ENCODE measurements around the gene GGTLC1. TPM values are rescaled to one million over a fixed set of nuclear protein-coding genes. Genes with fewer than 3 reads are reported as not detected.
A peak's percentile ranks its signal among the peaks of the same experiment; 100 is the strongest.

Gene GGTLC1
- not detected for total RNA-seq
- under 1 TPM in 1 of 8 donors, not detected in 7; 0.17 TPM for polyA plus RNA-seq (ENCODE audit: insufficient read depth in 1 of 8, insufficient read length in 8 of 8, low replicate concordance in 1 of 8)
- long read RNA-seq, donor 1, result 0 reads
- long read RNA-seq, donor 2, result 0 reads
- long read RNA-seq, donor 3, result 0 reads
- long read RNA-seq, donor 4, result 0 reads
- long read RNA-seq, donor 5, result 0 reads
- long read RNA-seq, donor 6, result 0 reads
- long read RNA-seq, donor 7, result 0 reads
- long read RNA-seq, donor 8, result 0 reads
- long read RNA-seq, donor 9, result 0 reads
- long read RNA-seq, donor 10, result 0 reads
- long read RNA-seq, donor 11, result 0 reads

GRCh38 chr20:23988561-23988960 lies at the start of gene GGTLC1:
Gene GGTLC1 (minus strand): TSS chr20:23988779. CDS start chr20:23986611, 2,168 bp downstream.
- Histone ChIP-seq H3K27me3 (ENCODE audit: control insufficient read depth, insufficient read depth, low read length) (no peaks in the 10 kb centered on the region), H3K9me3 (replicated peaks; ENCODE audit: control insufficient read depth, low read depth, low read length) (no peaks in the 10 kb centered on the region), H3K4me3 (ENCODE audit: low read length) (no peak within 1 kb of the TSS), H3K27ac (ENCODE audit: low read length) (no peak within 1 kb of the TSS), H3K36me3 (ENCODE audit: control insufficient read depth, insufficient read depth, low read length) (no peaks in the 10 kb centered on the region), H3K4me1 (ENCODE audit: control insufficient read depth, insufficient read depth, low read length) (no peaks in the 10 kb centered on the region)
- no peak for DNase-seq
- WGBS (ENCODE audit: insufficient coverage), result 90% methylated on average over 22 of the region's 26 CpGs

GRCh38 chr20:24034820-24035219 lies 46.2 kb upstream of the GGTLC1 start:
- H3K9me3 ChIP-seq (replicated peaks; ENCODE audit: control insufficient read depth, low read depth, low read length), result no peaks in the 10 kb centered on the region
- 25% methylated on average over 1 of the region's 2 CpGs for WGBS (ENCODE audit: insufficient coverage)

GRCh38 chr20:24033565-24033964 lies 45.0 kb upstream of the GGTLC1 start:
- H3K36me3 ChIP-seq (ENCODE audit: control insufficient read depth, insufficient read depth, low read length), result no peaks in the 10 kb centered on the region
- no CpG with 5 or more reads among the region's 3 CpGs for WGBS (ENCODE audit: insufficient coverage)
- no peak for DNase-seq
- H3K4me1 ChIP-seq (ENCODE audit: control insufficient read depth, insufficient read depth, low read length), result no peaks in the 10 kb centered on the region
- peaks cover 2% of the 10 kb centered on the region for H3K27me3 ChIP-seq (ENCODE audit: control insufficient read depth, insufficient read depth, low read length)
- no peaks in the 10 kb centered on the region for H3K9me3 ChIP-seq (replicated peaks; ENCODE audit: control insufficient read depth, low read depth, low read length)
- no peak overlapping the region for H3K27ac ChIP-seq (ENCODE audit: low read length)
- no peak overlapping the region for H3K4me3 ChIP-seq (ENCODE audit: low read length)

More at GRCh38 chr20:24034820-24035219, 46.2 kb upstream of the GGTLC1 start:
- Histone ChIP-seq H3K27ac (ENCODE audit: low read length) (no peak overlapping the region), H3K36me3 (ENCODE audit: control insufficient read depth, insufficient read depth, low read length) (no peaks in the 10 kb centered on the region), H3K4me3 (ENCODE audit: low read length) (no peak overlapping the region), H3K27me3 (ENCODE audit: control insufficient read depth, insufficient read depth, low read length) (peaks cover 2% of the 10 kb centered on the region), H3K4me1 (ENCODE audit: control insufficient read depth, insufficient read depth, low read length) (no peaks in the 10 kb centered on the region)
- no peak for DNase-seq

- no peaks in the 10 kb centered on the region for H3K9me3 ChIP-seq (replicated peaks; ENCODE audit: control insufficient read depth, low read depth, low read length)
Observed at GRCh38 chr20:24033151-24033550, 44.6 kb upstream of the GGTLC1 start.

GRCh38 chr20:24032400-24032898 lies 43.9 kb upstream of the GGTLC1 start:
- WGBS (ENCODE audit: insufficient coverage), result no CpG with 5 or more reads among the region's 5 CpGs
- H3K9me3 ChIP-seq (replicated peaks; ENCODE audit: control insufficient read depth, low read depth, low read length), result no peaks in the 10 kb centered on the region
- H3K4me1 ChIP-seq (ENCODE audit: control insufficient read depth, insufficient read depth, low read length), result no peaks in the 10 kb centered on the region
- no peaks in the 10 kb centered on the region for H3K27me3 ChIP-seq (ENCODE audit: control insufficient read depth, insufficient read depth, low read length)
- DNase-seq, result no peak
- no peak overlapping the region for H3K4me3 ChIP-seq (ENCODE audit: low read length)
- H3K36me3 ChIP-seq (ENCODE audit: control insufficient read depth, insufficient read depth, low read length), result no peaks in the 10 kb centered on the region
- no peak overlapping the region for H3K27ac ChIP-seq (ENCODE audit: low read length)

More at GRCh38 chr20:24033151-24033550, 44.6 kb upstream of the GGTLC1 start:
- no peak for DNase-seq
- no peaks in the 10 kb centered on the region for H3K36me3 ChIP-seq (ENCODE audit: control insufficient read depth, insufficient read depth, low read length)
- H3K27ac ChIP-seq (ENCODE audit: low read length), result no peak overlapping the region
- H3K4me3 ChIP-seq (ENCODE audit: low read length), result no peak overlapping the region
- H3K4me1 ChIP-seq (ENCODE audit: control insufficient read depth, insufficient read depth, low read length), result no peaks in the 10 kb centered on the region
- peaks cover 2% of the 10 kb centered on the region for H3K27me3 ChIP-seq (ENCODE audit: control insufficient read depth, insufficient read depth, low read length)

GRCh38 chr20:24027229-24027628 lies 38.6 kb upstream of the GGTLC1 start:
- no peaks in the 10 kb centered on the region for H3K27me3 ChIP-seq (ENCODE audit: control insufficient read depth, insufficient read depth, low read length)
- 10% methylated on average over 6 of the region's 6 CpGs for WGBS (ENCODE audit: insufficient coverage)
- H3K36me3 ChIP-seq (ENCODE audit: control insufficient read depth, insufficient read depth, low read length), result no peaks in the 10 kb centered on the region
- H3K9me3 ChIP-seq (replicated peaks; ENCODE audit: control insufficient read depth, low read depth, low read length), result no peaks in the 10 kb centered on the region
- H3K4me1 ChIP-seq (ENCODE audit: control insufficient read depth, insufficient read depth, low read length), result no peaks in the 10 kb centered on the region
- H3K4me3 ChIP-seq (ENCODE audit: low read length), result no peak overlapping the region
- H3K27ac ChIP-seq (ENCODE audit: low read length), result peak overlapping the region; percentile 65
- DNase-seq, result peak; percentile 80

- Histone ChIP-seq H3K27me3 (ENCODE audit: control insufficient read depth, insufficient read depth, low read length) (no peaks in the 10 kb centered on the region), H3K9me3 (replicated peaks; ENCODE audit: control insufficient read depth, low read depth, low read length) (no peaks in the 10 kb centered on the region), H3K36me3 (ENCODE audit: control insufficient read depth, insufficient read depth, low read length) (no peaks in the 10 kb centered on the region), H3K27ac (ENCODE audit: low read length) (no peak overlapping the region), H3K4me1 (ENCODE audit: control insufficient read depth, insufficient read depth, low read length) (no peaks in the 10 kb centered on the region), H3K4me3 (ENCODE audit: low read length) (no peak overlapping the region)
- WGBS (ENCODE audit: insufficient coverage), result 57% methylated on average over 3 of the region's 4 CpGs
- DNase-seq, result no peak
Observed at GRCh38 chr20:24022621-24023180, 34.1 kb upstream of the GGTLC1 start.

- Histone ChIP-seq H3K27me3 (ENCODE audit: control insufficient read depth, insufficient read depth, low read length) (no peaks in the 10 kb centered on the region), H3K4me3 (ENCODE audit: low read length) (no peak overlapping the region), H3K4me1 (ENCODE audit: control insufficient read depth, insufficient read depth, low read length) (no peaks in the 10 kb centered on the region), H3K36me3 (ENCODE audit: control insufficient read depth, insufficient read depth, low read length) (no peaks in the 10 kb centered on the region), H3K27ac (ENCODE audit: low read length) (no peak overlapping the region), H3K9me3 (replicated peaks; ENCODE audit: control insufficient read depth, low read depth, low read length) (no peaks in the 10 kb centered on the region)
- no peak for DNase-seq
- no CpG with 5 or more reads among the region's 2 CpGs for WGBS (ENCODE audit: insufficient coverage)
Observed at GRCh38 chr20:24018796-24019195, 30.2 kb upstream of the GGTLC1 start.

GRCh38 chr20:24017458-24017755 lies 28.8 kb upstream of the GGTLC1 start:
- DNase-seq, result no peak
- no peaks in the 10 kb centered on the region for H3K4me1 ChIP-seq (ENCODE audit: control insufficient read depth, insufficient read depth, low read length)
- no peaks in the 10 kb centered on the region for H3K36me3 ChIP-seq (ENCODE audit: control insufficient read depth, insufficient read depth, low read length)
- no peaks in the 10 kb centered on the region for H3K27me3 ChIP-seq (ENCODE audit: control insufficient read depth, insufficient read depth, low read length)
- no peaks in the 10 kb centered on the region for H3K9me3 ChIP-seq (replicated peaks; ENCODE audit: control insufficient read depth, low read depth, low read length)
- no peak overlapping the region for H3K4me3 ChIP-seq (ENCODE audit: low read length)
- WGBS (ENCODE audit: insufficient coverage), result no CpG with 5 or more reads among the region's 3 CpGs
- H3K27ac ChIP-seq (ENCODE audit: low read length), result no peak overlapping the region

- WGBS (ENCODE audit: insufficient coverage), result 71% methylated on average over 1 of the region's 8 CpGs
- H3K4me3 ChIP-seq (ENCODE audit: low read length), result no peak overlapping the region
- H3K36me3 ChIP-seq (ENCODE audit: control insufficient read depth, insufficient read depth, low read length), result no peaks in the 10 kb centered on the region
- no peak for DNase-seq
- no peaks in the 10 kb centered on the region for H3K4me1 ChIP-seq (ENCODE audit: control insufficient read depth, insufficient read depth, low read length)
- H3K9me3 ChIP-seq (replicated peaks; ENCODE audit: control insufficient read depth, low read depth, low read length), result no peaks in the 10 kb centered on the region
- H3K27ac ChIP-seq (ENCODE audit: low read length), result no peak overlapping the region
- peaks cover 3% of the 10 kb centered on the region for H3K27me3 ChIP-seq (ENCODE audit: control insufficient read depth, insufficient read depth, low read length)
Observed at GRCh38 chr20:24016607-24017457, 28.3 kb upstream of the GGTLC1 start.

All from muscle of leg (tissue), 16 donors.